HepG2 (cell line): Measurements from ENCODE around the gene SLC45A1. TPM values are rescaled to one million over a fixed set of nuclear protein-coding genes. Genes with fewer than 3 reads are reported as not detected.

Experiments used
- ATAC-seq: fragments of 200-7000 bp; cut with Tn5 transposase; 3 replicates; pipeline ENCODE4 v1.9.1; 2020; ENCODE audit warnings: mild to moderate bottlenecking, moderate library complexity
- Bru-seq: library from RNA; stranded (reverse); fragments of 400-500 nt; gene quantifications from one replicate; lab custom pipeline; 2021; lab: Mats Ljungman, UMichigan
- BruChase-seq, 2 experiments: library from RNA; stranded (reverse); fragments of 400-500 nt; gene quantifications; one replicate each; lab custom pipeline; 2021; lab: Mats Ljungman, UMichigan
- BruUV-seq: library from RNA; stranded (reverse); fragments of 400-500 nt; replicated peaks from 2 replicates; lab custom pipeline; 2021; lab: Mats Ljungman, UMichigan
- CTCF ChIA-PET: fragments of 300-600 bp; formaldehyde crosslinking; extraction: SDS; loops from one replicate; lab custom pipeline; 2021; ENCODE audit warnings: low total read pairs, inconsistent platforms, low intra/inter-chr PET ratio; lab: Yijun Ruan, JAX
- POLR2A ChIA-PET: fragments of 350-600 bp; sonication (Branson Sonifier 250); formaldehyde crosslinking; loops from one replicate; lab custom pipeline; 2020; ENCODE audit warnings: antibody characterized with exemption, inconsistent platforms; lab: Yijun Ruan, JAX
- DNase-seq: peaks from one replicate; pipeline ENCODE4 v3.0.0-alpha.2; 2015; ENCODE audit warnings: low spot score
- FAIRE-seq: peaks from 3 replicates; lab custom pipeline; 2011; peaks lifted over from hg19 to GRCh38; lab: Jason Lieb, UNC
- H2AFZ ChIP-seq: one replicate; pipeline ENCODE4 v1.6.1; 2011; ENCODE audit warnings: low read length, inconsistent platforms
- H3K27ac ChIP-seq: fragments of 300-600 bp; 3 replicates; pipeline ENCODE4 v1.8.0; 2011; ENCODE audit warnings: mixed run types, mild to moderate bottlenecking, mixed read lengths, low read length, inconsistent platforms; ENCODE audit not compliant: insufficient read depth; ENCODE audit errors: extremely low read length
- H3K27me3 ChIP-seq, 2 experiments: fragments of 200-600 bp in 1 of 2; 2 replicates in 1 of 2; 3 replicates in 1 of 2; pipeline versions ENCODE4 v1.6.0 to v1.8.0; 2011; ENCODE audit warnings: low read length in 2 of 2, mild to moderate bottlenecking in 2 of 2, moderate library complexity in 2 of 2, inconsistent platforms in 1 of 2; ENCODE audit not compliant: insufficient read depth in 2 of 2, control insufficient read depth in 1 of 2
- H3K36me3 ChIP-seq, 2 experiments: fragments of 200-600 bp in 1 of 2; replicated peaks in 1 of 2; 2 replicates in 1 of 2; 3 replicates in 1 of 2; pipeline versions ENCODE4 v1.5.1 to v1.8.0; 2011; ENCODE audit warnings: low read length in 2 of 2, inconsistent platforms in 1 of 2; ENCODE audit not compliant: insufficient read depth in 2 of 2, control insufficient read depth in 1 of 2
- H3K4me1 ChIP-seq: 2 replicates; pipeline ENCODE4 v1.5.1; 2012; ENCODE audit warnings: low read length, inconsistent platforms; ENCODE audit not compliant: insufficient read depth
- H3K4me2 ChIP-seq: 2 replicates; pipeline ENCODE4 v1.6.0; 2011; ENCODE audit warnings: low read depth, low read length, inconsistent platforms
- H3K4me3 ChIP-seq, 3 experiments: fragments of 200-600 bp in 1 of 3; sonication (generic), shearing (Covaris generic) in 1 of 3; replicated peaks in 1 of 3; 2 replicates each; pipeline ENCODE4 v1.5.1; 2011 to 2016; ENCODE audit warnings: low read length in 3 of 3, inconsistent platforms in 2 of 3, low read depth in 2 of 3, mild to moderate bottlenecking in 2 of 3, control low read depth in 1 of 3, mixed read lengths in 1 of 3; ENCODE audit not compliant: insufficient read depth in 1 of 3
- H3K79me2 ChIP-seq: one replicate; pipeline ENCODE4 v1.6.1; 2011; ENCODE audit warnings: low read length, inconsistent platforms; ENCODE audit not compliant: insufficient read depth
- H3K9ac ChIP-seq: 2 replicates; pipeline ENCODE4 v1.6.0; 2011; ENCODE audit warnings: mild to moderate bottlenecking, low read depth, low read length, inconsistent platforms; ENCODE audit not compliant: insufficient read depth
- H3K9me3 ChIP-seq: 2 replicates; pipeline ENCODE4 v1.5.1; 2012; ENCODE audit warnings: mild to moderate bottlenecking, low read length
- H4K20me1 ChIP-seq: 2 replicates; pipeline ENCODE4 v1.6.0; 2011; ENCODE audit warnings: inconsistent platforms, mild to moderate bottlenecking, low read length, moderate library complexity; ENCODE audit not compliant: insufficient read depth
- CREB1 ChIP-seq, 2 experiments: fragments of 450-650 bp in 1 of 2; IDR thresholded peaks; 2 replicates each; pipeline ENCODE4 v1.6.1; 2016 to 2017; ENCODE audit warnings: control low read depth in 1 of 2, mild to moderate bottlenecking in 1 of 2, missing compliant biosample characterization in 1 of 2, missing genetic modification characterization in 1 of 2
- HES4 ChIP-seq: sonication (generic); formaldehyde crosslinking; IDR thresholded peaks from 2 replicates; pipeline ENCODE4 v1.9.0; 2021; ENCODE audit warnings: mild to moderate bottlenecking, missing genetic modification reagents, borderline replicate concordance
- MAF1 ChIP-seq: sonication (generic); formaldehyde crosslinking; IDR thresholded peaks from 2 replicates; pipeline ENCODE4 v1.5.0; 2020; ENCODE audit warnings: missing genetic modification reagents, borderline replicate concordance
- MED8 ChIP-seq: sonication (generic); formaldehyde crosslinking; IDR thresholded peaks from 2 replicates; pipeline ENCODE4 v1.8.1; 2023; ENCODE audit warnings: mild to moderate bottlenecking, missing genetic modification reagents; ENCODE audit not compliant: insufficient replicate concordance
- ZNF446 ChIP-seq: sonication (generic); formaldehyde crosslinking; IDR thresholded peaks from 2 replicates; pipeline ENCODE4 v1.5.0; 2020; ENCODE audit warnings: mild to moderate bottlenecking, missing genetic modification reagents
- ZNF724P ChIP-seq: sonication (generic); formaldehyde crosslinking; IDR thresholded peaks from 2 replicates; pipeline ENCODE4 v1.8.0; 2022; ENCODE audit warnings: missing genetic modification reagents, borderline replicate concordance
- WGBS: methylation state at CpG from one replicate; pipeline ENCODE4 v1.1.6; 2017; ENCODE audit warnings: low lambda C conversion rate; 5-methylcytosine and 5-hydroxymethylcytosine counted together
- in situ Hi-C: cut with HindIII; loops from 2 replicates; pipeline ENCODE4 v1.10.0; 2017; ENCODE audit warnings: low pct_unique_long_range_greater_than_20kb; ENCODE audit not compliant: extremely low pct_ligation_motif_present
- intact Hi-C: fragments of 100-400 bp; cut with micrococcal nuclease; formaldehyde crosslinking; loops from one replicate; pipeline ENCODE4 v1.10.0; 2022; ENCODE audit not compliant: unreplicated experiment
- long read RNA-seq, 2 experiments: library from RNA in 1 of 2; library from polyadenylated mRNA in 1 of 2; stranded (forward) in 1 of 2; unstranded in 1 of 2; transcript quantifications; one replicate each; pipeline ENCODE4 v2.0.0, GENCODE V29; 2019 to 2022
- polyA minus RNA-seq, 3 experiments: library from RNA; depleted of rRNA, polyadenylated mRNA; stranded (reverse); fragments of >200 nt; gene quantifications; 2 replicates each; pipeline ENCODE4 v1.2.3, GENCODE V29; 2011; ENCODE audit warnings: low replicate concordance in 1 of 3
- polyA plus RNA-seq, 8 experiments: library from polyadenylated mRNA; depleted of rRNA in 3 of 8; stranded (reverse) in 7 of 8; unstranded in 1 of 8; fragments of >200 nt; fragmentation: Illumina TruSeq in 4 of 8; extraction: Trizol in 4 of 8; gene quantifications; 2 replicates each; pipeline versions ENCODE4 v1.2.1 to v1.2.3, GENCODE V29; 2011 to 2016; ENCODE audit warnings: low read depth in 4 of 8, missing spikeins in 1 of 8, mixed read lengths in 1 of 8; ENCODE audit not compliant: insufficient read depth in 1 of 8
- total RNA-seq, 5 experiments: library from RNA; depleted of rRNA; stranded (reverse); fragments of >200 nt; fragmentation: Illumina TruSeq; extraction: Trizol; gene quantifications; 2 replicates each; pipeline ENCODE4 v1.2.3, GENCODE V29; 2016; ENCODE audit warnings: low read depth in 1 of 5

The SLC45A1 gene
- not detected in 2 replicates for total RNA-seq (2016; rRNA removed; fragmentation: Illumina TruSeq; extraction: Trizol)
- not detected in 2 replicates for total RNA-seq (2016; cell fraction: cytosol; rRNA removed; fragmentation: Illumina TruSeq; extraction: Trizol; ENCODE audit: low read depth)
- total RNA-seq (2016; cell fraction: insoluble cytoplasmic fraction; rRNA removed; fragmentation: Illumina TruSeq; extraction: Trizol) = not detected in 2 replicates
- not detected in 2 replicates for total RNA-seq (2016; cell fraction: membrane; rRNA removed; fragmentation: Illumina TruSeq; extraction: Trizol)
- not detected in 2 replicates for total RNA-seq (2016; cell fraction: nucleus; rRNA removed; fragmentation: Illumina TruSeq; extraction: Trizol)
- polyA plus RNA-seq (2011; rRNA removed) = 0.05 TPM in 1 of 2 replicates, not detected in the other
- 0.03 TPM in 1 of 2 replicates, not detected in the other for polyA plus RNA-seq (2011; cell fraction: cytosol; rRNA removed)
- polyA plus RNA-seq (2011; cell fraction: nucleus; rRNA removed) = 0.09 TPM in 1 of 2 replicates, not detected in the other
- polyA plus RNA-seq (2012) = not detected in 2 replicates
- not detected in 2 replicates for polyA plus RNA-seq (2016; cell fraction: cytosol; fragmentation: Illumina TruSeq; extraction: Trizol; ENCODE audit: low read depth)
- not detected in 2 replicates for polyA plus RNA-seq (2016; cell fraction: insoluble cytoplasmic fraction; fragmentation: Illumina TruSeq; extraction: Trizol; ENCODE audit: low read depth)
- not detected in 2 replicates for polyA plus RNA-seq (2016; cell fraction: membrane; fragmentation: Illumina TruSeq; extraction: Trizol; ENCODE audit: low read depth)
- polyA plus RNA-seq (2016; cell fraction: nucleus; fragmentation: Illumina TruSeq; extraction: Trizol; ENCODE audit: insufficient read depth, low read depth) = not detected in 2 replicates
- polyA minus RNA-seq (2011; rRNA and poly(A)+ RNA removed; ENCODE audit: low replicate concordance) = not detected in 2 replicates
- not detected in 2 replicates for polyA minus RNA-seq (2011; cell fraction: cytosol; rRNA and poly(A)+ RNA removed)
- not detected in 2 replicates for polyA minus RNA-seq (2011; cell fraction: nucleus; rRNA and poly(A)+ RNA removed)
- Bru-seq, nascent RNA = percentile 5 among the genes with signal in this experiment
- BruChase-seq, experiment 1, labeled RNA remaining after a 6-hour chase = not detected
- BruChase-seq, experiment 2, labeled RNA remaining after a 2-hour chase = percentile 4 among the genes with signal in this experiment
- long read RNA-seq, experiment 1 = 0 reads
- long read RNA-seq, experiment 2 = 0 reads

- no peaks in the 10 kb centered on the region for H3K9me3 ChIP-seq
- no peak within 1 kb of the TSS for H2AFZ ChIP-seq
- peaks cover 43% of the 10 kb centered on the region for H3K4me1 ChIP-seq
- in situ Hi-C loops (loop anchor here (10.0 kb wide), 1 partner anchor 303 kb away; no protein-coding TSS in a partner anchor), intact Hi-C loops (loop anchor here (10.0 kb wide), 1 partner anchor 123 kb away; no protein-coding TSS in a partner anchor)
- no peak within 1 kb of the TSS for H3K27ac ChIP-seq
- DNase-seq (no peak), ATAC-seq (no peak), FAIRE-seq (no peak)
- peaks cover 2 to 6% of the 10 kb centered on the region in 2 experiments; a peak in 1 of 5 replicates for H3K27me3 ChIP-seq
- no peaks in the 10 kb centered on the region; a peak in 1 of 5 replicates for H3K36me3 ChIP-seq
- H3K4me2 ChIP-seq = peak within 1 kb of the TSS; percentile 27
- WGBS = 69% methylated on average over 26 of the region's 75 CpGs
- peak within 1 kb of the TSS in 2 of 3 experiments; percentile 8 to 43; a peak in 2 of 6 replicates for H3K4me3 ChIP-seq
- ChIA-PET POLR2A (no interaction called here), CTCF (no interaction called here)
- H3K9ac ChIP-seq = no peak within 1 kb of the TSS
- BruUV-seq = no TSS peak
- peaks cover 10% of the 10 kb centered on the region for H3K79me2 ChIP-seq
- no peak for TF ChIP-seq MED8 (CRISPR knock-in tag)
- peak; percentile 87; the same call in 1 of the 2 replicates for TF ChIP-seq CREB1 (IDR thresholded peaks at IDR 0.05)
- no peak for TF ChIP-seq CREB1 (CRISPR knock-in tag; IDR thresholded peaks at IDR 0.05)
- TF ChIP-seq HES4 = no peak
- TF ChIP-seq MAF1 (CRISPR knock-in tag) = no peak
- TF ChIP-seq ZNF446 (CRISPR knock-in tag) = peak; percentile 31; the same call in 1 of the 2 replicates
- no peak for TF ChIP-seq ZNF724P
- no peaks in the 10 kb centered on the region for H4K20me1 ChIP-seq
Measured at GRCh38 chr1:8317647-8318381, at the start of gene SLC45A1. SLC45A1 (plus strand) TSS chr1:8318114; CDS start chr1:8324330, 6,216 bp downstream.
